SK-N-SH (cell line): ENCODE measurements around the gene RHBDF2. TPM values are rescaled to one million over a fixed set of nuclear protein-coding genes. Genes with fewer than 3 reads are reported as not detected.

ENCODE experiments used
- CTCF ChIA-PET: fragments of 300-600, 350-600 bp; formaldehyde crosslinking; extraction: SDS; loops from one replicate; lab custom pipeline; 2021; lab: Yijun Ruan, JAX
- POLR2A ChIA-PET: fragments of 350-600 bp; sonication (Branson Sonifier 250); formaldehyde crosslinking; extraction: SDS; loops from one replicate; lab custom pipeline; 2020; ENCODE audit warnings: antibody characterized with exemption, inconsistent platforms; lab: Yijun Ruan, JAX
- DNase-seq: peaks from one replicate; pipeline ENCODE4 v3.0.0; 2012
- H2AFZ ChIP-seq: fragments of 200-600 bp; sonication (generic); 2 replicates; pipeline ENCODE4 v1.8.1; 2016; ENCODE audit warnings: antibody characterized with exemption, mild to moderate bottlenecking, low read depth
- H3F3A ChIP-seq: fragments of 200-600 bp; sonication (generic); replicated peaks from 2 replicates; pipeline ENCODE3; 2016; ENCODE audit warnings: antibody characterized with exemption, mild to moderate bottlenecking; ENCODE audit not compliant: insufficient read depth
- H3K27ac ChIP-seq, 2 experiments: fragments of 200-500 bp in 1 of 2; fragments of 200-600 bp in 1 of 2; sonication (Bioruptor generic) in 1 of 2; sonication (generic), shearing (Covaris generic) in 1 of 2; 2 replicates each; pipeline versions ENCODE4 v1.5.1 to v1.6.1; 2014 to 2016; ENCODE audit warnings: low read depth in 2 of 2, inconsistent platforms in 1 of 2, low read length in 1 of 2, mild to moderate bottlenecking in 1 of 2, mixed read lengths in 1 of 2
- H3K27me3 ChIP-seq: fragments of 200-600 bp; sonication (generic), shearing (Covaris generic); 2 replicates; pipeline ENCODE4 v1.6.1; 2016; ENCODE audit warnings: mixed run types; ENCODE audit not compliant: insufficient read depth
- H3K36me3 ChIP-seq, 2 experiments: fragments of 200-500 bp in 1 of 2; fragments of 200-600 bp in 1 of 2; sonication (Bioruptor generic) in 1 of 2; sonication (generic) in 1 of 2; replicated peaks in 1 of 2; 2 replicates each; pipeline versions ENCODE3 to v1.5.1; 2014 to 2016; ENCODE audit warnings: low read length in 1 of 2, mild to moderate bottlenecking in 1 of 2; ENCODE audit not compliant: insufficient read depth in 2 of 2, control insufficient read depth in 1 of 2
- H3K4me1 ChIP-seq, 2 experiments: fragments of 200-500 bp in 1 of 2; fragments of 200-600 bp in 1 of 2; sonication (Bioruptor generic) in 1 of 2; sonication (generic), shearing (Covaris generic) in 1 of 2; 2 replicates each; pipeline versions ENCODE4 v1.5.1 to v1.6.1; 2014 to 2016; ENCODE audit warnings: low read depth in 1 of 2, low read length in 1 of 2, mixed run types in 1 of 2; ENCODE audit not compliant: insufficient read depth in 2 of 2, control insufficient read depth in 1 of 2
- H3K4me2 ChIP-seq: fragments of 200-600 bp; sonication (generic), shearing (Covaris generic); 2 replicates; pipeline ENCODE4 v1.6.1; 2017; ENCODE audit warnings: mixed run types
- H3K4me3 ChIP-seq, 2 experiments: fragments of 200-500 bp in 1 of 2; fragments of 200-600 bp in 1 of 2; sonication (Bioruptor generic) in 1 of 2; sonication (generic), shearing (Covaris generic) in 1 of 2; 2 replicates each; pipeline versions ENCODE4 v1.5.1 to v1.8.1; 2014 to 2016; ENCODE audit warnings: low read depth in 2 of 2, inconsistent platforms in 1 of 2, low read length in 1 of 2, mild to moderate bottlenecking in 1 of 2, mixed read lengths in 1 of 2, moderate library complexity in 1 of 2
- H3K79me2 ChIP-seq: fragments of 200-600 bp; sonication (generic); 2 replicates; pipeline ENCODE4 v1.8.1; 2017; ENCODE audit warnings: mild to moderate bottlenecking; ENCODE audit not compliant: insufficient read depth
- H3K9ac ChIP-seq: fragments of 200-600 bp; sonication (generic); 2 replicates; pipeline ENCODE4 v1.6.1; 2017; ENCODE audit warnings: mixed run types
- H3K9me2 ChIP-seq: fragments of 200-600 bp; sonication (generic); 2 replicates; pipeline ENCODE4 v1.6.1; 2017; ENCODE audit warnings: mixed run types
- H3K9me3 ChIP-seq: fragments of 200-600 bp; sonication (generic); 2 replicates; pipeline ENCODE4 v1.6.1; 2017; ENCODE audit warnings: mixed run types, mild to moderate bottlenecking, moderate library complexity
- H4K20me1 ChIP-seq: fragments of 200-600 bp; sonication (generic); 2 replicates; pipeline ENCODE4 v1.6.1; 2017; ENCODE audit warnings: mild to moderate bottlenecking, mixed run types; ENCODE audit not compliant: insufficient read depth
- ELF1 ChIP-seq: IDR thresholded peaks from 2 replicates; pipeline ENCODE4 v1.4.0; 2012
- FOXM1 ChIP-seq: IDR thresholded peaks from 2 replicates; pipeline ENCODE4 v1.4.0; 2012; ENCODE audit warnings: low read depth, mild to moderate bottlenecking
- IRF3 ChIP-seq: fragments of 150-350 bp; IDR thresholded peaks from 2 replicates; pipeline ENCODE4 v1.6.1; 2016; ENCODE audit warnings: mild to moderate bottlenecking, low read depth, low read length
- NFIC ChIP-seq: IDR thresholded peaks from 2 replicates; pipeline ENCODE4 v1.4.0; 2012; ENCODE audit warnings: borderline replicate concordance
- NRF1 ChIP-seq: IDR thresholded peaks from 2 replicates; pipeline ENCODE4 v1.6.1; 2012; ENCODE audit warnings: low read depth, mild to moderate bottlenecking, low read length
- RCOR1 ChIP-seq: fragments of 150-350 bp; IDR thresholded peaks from 2 replicates; pipeline ENCODE4 v1.6.1; 2017; ENCODE audit warnings: antibody characterized with exemption, low read length
- ZBTB33 ChIP-seq: IDR thresholded peaks from 2 replicates; pipeline ENCODE4 v1.4.0; 2012; ENCODE audit warnings: low read depth, borderline replicate concordance
- WGBS: methylation state at CpG from one replicate; pipeline ENCODE4 v1.1.6; 2017; ENCODE audit warnings: low lambda C conversion rate; 5-methylcytosine and 5-hydroxymethylcytosine counted together
- polyA plus RNA-seq, 3 experiments: library from polyadenylated mRNA; depleted of rRNA; stranded (reverse); fragments of >200 nt; gene quantifications; 2 replicates each; pipeline ENCODE4 v1.2.3, GENCODE V29; 2012
- TF ChIP-seq, protein P1 (sequence below): IDR thresholded peaks from 2 replicates; pipeline ENCODE4 v1.6.1; 2012; ENCODE audit warnings: mild to moderate bottlenecking, low read depth, low read length, moderate library complexity
- TF ChIP-seq, protein P2 (sequence below): IDR thresholded peaks from 2 replicates; pipeline ENCODE4 v1.4.0; 2012; ENCODE audit warnings: low read depth

Gene RHBDF2
- polyA plus RNA-seq, 1 of the 3 experiments (the other 2 are of a cell fraction): 16.1 TPM

DNA sequence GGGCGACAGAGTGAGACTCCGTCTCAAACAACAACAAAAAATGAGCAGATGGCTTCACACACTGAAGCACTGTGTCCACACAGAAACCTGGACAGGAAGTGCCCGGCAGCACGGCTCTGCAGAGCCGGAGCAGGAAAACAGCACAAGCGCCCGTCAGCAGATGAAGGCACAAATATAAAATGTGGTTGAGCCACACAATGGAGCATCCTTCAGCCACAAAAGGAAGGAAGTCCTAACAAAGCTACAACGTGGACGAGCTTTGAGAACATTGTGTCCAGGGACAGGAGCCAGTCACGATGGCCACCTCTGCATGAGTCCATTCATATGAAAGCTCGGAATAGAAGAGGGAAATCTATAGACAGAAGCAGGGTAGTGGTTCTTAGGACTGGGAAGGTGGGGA lies 15.7 kb downstream of the RHBDF2 start:
- CTCF ChIA-PET: interaction anchor here (1.0 to 56.8 kb wide), 4 partner anchors 4 to 61 kb away, joined by 4 to 1687 read pairs (median 846); partner anchors contain the start of genes AANAT, RHBDF2 and UBE2O
- POLR2A ChIA-PET: interaction anchor here (0.7 kb wide), 1 partner anchor 8 kb away, joined by 4 read pairs; no protein-coding TSS in a partner anchor

DNA sequence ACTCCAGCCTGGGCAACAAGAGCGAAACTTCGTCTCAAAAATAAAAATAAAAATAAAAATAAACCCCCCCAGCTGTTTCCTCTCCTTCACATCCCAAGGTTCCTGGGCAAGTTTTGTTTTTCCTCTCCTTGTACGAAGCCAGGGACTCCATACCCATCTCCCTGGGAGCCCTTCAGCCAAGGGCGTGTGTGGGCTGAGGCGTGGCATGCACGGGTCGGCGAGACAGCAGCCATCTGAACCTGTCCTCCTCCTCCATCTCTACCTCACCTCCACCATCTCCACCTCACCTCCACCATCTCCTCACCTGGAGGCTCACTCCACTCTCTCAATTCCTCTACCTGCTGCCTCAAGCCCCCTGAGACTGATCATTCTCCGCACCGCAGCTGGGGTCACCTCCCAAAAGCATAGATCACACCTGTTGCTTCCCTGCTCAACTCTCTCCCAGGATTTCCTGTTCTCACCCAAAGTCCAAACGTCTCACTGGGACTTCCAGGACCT lies 16.9 kb downstream of the RHBDF2 start:
- no peak overlapping the region for H2AFZ ChIP-seq
- TF ChIP-seq FOXM1: no peak
- TF ChIP-seq, protein P1, sequence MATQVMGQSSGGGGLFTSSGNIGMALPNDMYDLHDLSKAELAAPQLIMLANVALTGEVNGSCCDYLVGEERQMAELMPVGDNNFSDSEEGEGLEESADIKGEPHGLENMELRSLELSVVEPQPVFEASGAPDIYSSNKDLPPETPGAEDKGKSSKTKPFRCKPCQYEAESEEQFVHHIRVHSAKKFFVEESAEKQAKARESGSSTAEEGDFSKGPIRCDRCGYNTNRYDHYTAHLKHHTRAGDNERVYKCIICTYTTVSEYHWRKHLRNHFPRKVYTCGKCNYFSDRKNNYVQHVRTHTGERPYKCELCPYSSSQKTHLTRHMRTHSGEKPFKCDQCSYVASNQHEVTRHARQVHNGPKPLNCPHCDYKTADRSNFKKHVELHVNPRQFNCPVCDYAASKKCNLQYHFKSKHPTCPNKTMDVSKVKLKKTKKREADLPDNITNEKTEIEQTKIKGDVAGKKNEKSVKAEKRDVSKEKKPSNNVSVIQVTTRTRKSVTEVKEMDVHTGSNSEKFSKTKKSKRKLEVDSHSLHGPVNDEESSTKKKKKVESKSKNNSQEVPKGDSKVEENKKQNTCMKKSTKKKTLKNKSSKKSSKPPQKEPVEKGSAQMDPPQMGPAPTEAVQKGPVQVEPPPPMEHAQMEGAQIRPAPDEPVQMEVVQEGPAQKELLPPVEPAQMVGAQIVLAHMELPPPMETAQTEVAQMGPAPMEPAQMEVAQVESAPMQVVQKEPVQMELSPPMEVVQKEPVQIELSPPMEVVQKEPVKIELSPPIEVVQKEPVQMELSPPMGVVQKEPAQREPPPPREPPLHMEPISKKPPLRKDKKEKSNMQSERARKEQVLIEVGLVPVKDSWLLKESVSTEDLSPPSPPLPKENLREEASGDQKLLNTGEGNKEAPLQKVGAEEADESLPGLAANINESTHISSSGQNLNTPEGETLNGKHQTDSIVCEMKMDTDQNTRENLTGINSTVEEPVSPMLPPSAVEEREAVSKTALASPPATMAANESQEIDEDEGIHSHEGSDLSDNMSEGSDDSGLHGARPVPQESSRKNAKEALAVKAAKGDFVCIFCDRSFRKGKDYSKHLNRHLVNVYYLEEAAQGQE: no peak
- TF ChIP-seq, protein P2, sequence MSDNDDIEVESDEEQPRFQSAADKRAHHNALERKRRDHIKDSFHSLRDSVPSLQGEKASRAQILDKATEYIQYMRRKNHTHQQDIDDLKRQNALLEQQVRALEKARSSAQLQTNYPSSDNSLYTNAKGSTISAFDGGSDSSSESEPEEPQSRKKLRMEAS: no peak
- H3K4me1 ChIP-seq: no peaks in the 10 kb centered on the region
- ChIA-PET POLR2A (no interaction called here), CTCF (interaction anchor here (52.1 to 56.8 kb wide), 2 partner anchors 5 to 9 kb away, joined by 1687 read pairs; partner anchors contain the start of genes AANAT, RHBDF2 and UBE2O)
- no peaks in the 10 kb centered on the region for H3K9me2 ChIP-seq
- H3K4me3 ChIP-seq: no peak overlapping the region
- H3F3A ChIP-seq: peaks cover 8% of the 10 kb centered on the region
- H3K27me3 ChIP-seq: no peaks in the 10 kb centered on the region
- H3K9me3 ChIP-seq: no peaks in the 10 kb centered on the region
- no peak overlapping the region for H3K9ac ChIP-seq
- H3K27ac ChIP-seq: no peak overlapping the region
- H4K20me1 ChIP-seq: no peaks in the 10 kb centered on the region
- no peak overlapping the region for H3K4me2 ChIP-seq
- H3K79me2 ChIP-seq: no peaks in the 10 kb centered on the region
- WGBS: 91% methylated on average over 11 of the region's 11 CpGs
- peaks cover 0 to 2% of the 10 kb centered on the region in 2 experiments for H3K36me3 ChIP-seq
- no peak for DNase-seq

More for the DNA sequence above, 15.7 kb downstream of the RHBDF2 start:
- DNase-seq: no peak
- Histone ChIP-seq H4K20me1 (no peaks in the 10 kb centered on the region), H3K79me2 (no peaks in the 10 kb centered on the region), H3K36me3 (peaks cover 0 to 2% of the 10 kb centered on the region in 2 experiments), H3K4me2 (no peak overlapping the region), H3K4me1 (no peaks in the 10 kb centered on the region; a peak in 1 of 4 replicates), H3K4me3 (no peak overlapping the region), H3K9ac (no peak overlapping the region), H3F3A (peaks cover 8% of the 10 kb centered on the region), H3K9me3 (no peaks in the 10 kb centered on the region), H3K27me3 (no peaks in the 10 kb centered on the region)
- WGBS: 90% methylated on average over 11 of the region's 11 CpGs
- no peak for TF ChIP-seq ELF1
- no peak for TF ChIP-seq NFIC
- TF ChIP-seq IRF3: no peak
- TF ChIP-seq ZBTB33: no peak
- no peak for TF ChIP-seq NRF1
- TF ChIP-seq, protein P2: no peak
- TF ChIP-seq RCOR1: no peak
- TF ChIP-seq, all 33 proteins: peak for 0
- Histone ChIP-seq H2AFZ (no peak overlapping the region), H3K9me2 (no peaks in the 10 kb centered on the region), H3K27ac (no peak overlapping the region)
